Mononuclear cell (primary cell): ENCODE data around the gene SPATC1L. TPM values are rescaled to one million over a fixed set of nuclear protein-coding genes. Genes with fewer than 3 reads are reported as not detected.

ENCODE experiments used
- H3K27me3 ChIP-seq: 2 replicates; pipeline ENCODE4 v1.6.0; 2011; ENCODE audit warnings: low read length, control low read depth; ENCODE audit not compliant: insufficient read depth
- H3K4me1 ChIP-seq: 2 replicates; pipeline ENCODE4 v1.5.1; 2011; ENCODE audit warnings: mild to moderate bottlenecking, low read length, control low read depth; ENCODE audit not compliant: insufficient read depth
- H3K4me3 ChIP-seq: 2 replicates; pipeline ENCODE4 v1.5.1; 2011; ENCODE audit warnings: mild to moderate bottlenecking, low read length, moderate library complexity
- H3K9me3 ChIP-seq: 2 replicates; pipeline ENCODE4 v1.5.1; 2011; ENCODE audit warnings: low read depth, mild to moderate bottlenecking, control low read depth, low read length
- total RNA-seq: library from RNA; depleted of rRNA; stranded (reverse); fragments of >200 nt; gene quantifications from one replicate; pipeline ENCODE4 v1.2.3, GENCODE V29; 2012

The SPATC1L gene
- total RNA-seq, 1 donor = 1.7 TPM

DNA sequence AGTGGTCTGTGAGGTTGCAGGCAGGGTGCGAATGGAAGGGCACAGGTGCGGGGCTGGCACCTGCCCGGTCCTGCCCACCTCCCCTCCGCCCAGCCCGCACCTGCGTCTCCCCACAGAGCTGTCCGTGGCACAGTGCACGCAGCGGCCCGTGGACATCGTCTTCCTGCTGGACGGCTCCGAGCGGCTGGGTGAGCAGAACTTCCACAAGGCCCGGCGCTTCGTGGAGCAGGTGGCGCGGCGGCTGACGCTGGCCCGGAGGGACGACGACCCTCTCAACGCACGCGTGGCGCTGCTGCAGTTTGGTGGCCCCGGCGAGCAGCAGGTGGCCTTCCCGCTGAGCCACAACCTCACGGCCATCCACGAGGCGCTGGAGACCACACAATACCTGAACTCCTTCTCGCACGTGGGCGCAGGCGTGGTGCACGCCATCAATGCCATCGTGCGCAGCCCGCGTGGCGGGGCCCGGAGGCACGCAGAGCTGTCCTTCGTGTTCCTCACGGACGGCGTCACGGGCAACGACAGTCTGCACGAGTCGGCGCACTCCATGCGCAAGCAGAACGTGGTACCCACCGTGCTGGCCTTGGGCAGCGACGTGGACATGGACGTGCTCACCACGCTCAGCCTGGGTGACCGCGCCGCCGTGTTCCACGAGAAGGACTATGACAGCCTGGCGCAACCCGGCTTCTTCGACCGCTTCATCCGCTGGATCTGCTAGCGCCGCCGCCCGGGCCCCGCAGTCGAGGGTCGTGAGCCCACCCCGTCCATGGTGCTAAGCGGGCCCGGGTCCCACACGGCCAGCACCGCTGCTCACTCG, 52.2 kb downstream of the SPATC1L start:
- Histone ChIP-seq H3K9me3 (no peaks in the 10 kb centered on the region), H3K4me3 (no peak overlapping the region), H3K27me3 (no peaks in the 10 kb centered on the region), H3K4me1 (no peaks in the 10 kb centered on the region)

- no peak overlapping the region for H3K4me3 ChIP-seq
- H3K4me1 ChIP-seq = no peaks in the 10 kb centered on the region
- no peaks in the 10 kb centered on the region for H3K9me3 ChIP-seq
- H3K27me3 ChIP-seq = no peaks in the 10 kb centered on the region
These were observed 52.7 kb downstream of the SPATC1L start for GRCh38 chr21:46131588-46131837.

DNA sequence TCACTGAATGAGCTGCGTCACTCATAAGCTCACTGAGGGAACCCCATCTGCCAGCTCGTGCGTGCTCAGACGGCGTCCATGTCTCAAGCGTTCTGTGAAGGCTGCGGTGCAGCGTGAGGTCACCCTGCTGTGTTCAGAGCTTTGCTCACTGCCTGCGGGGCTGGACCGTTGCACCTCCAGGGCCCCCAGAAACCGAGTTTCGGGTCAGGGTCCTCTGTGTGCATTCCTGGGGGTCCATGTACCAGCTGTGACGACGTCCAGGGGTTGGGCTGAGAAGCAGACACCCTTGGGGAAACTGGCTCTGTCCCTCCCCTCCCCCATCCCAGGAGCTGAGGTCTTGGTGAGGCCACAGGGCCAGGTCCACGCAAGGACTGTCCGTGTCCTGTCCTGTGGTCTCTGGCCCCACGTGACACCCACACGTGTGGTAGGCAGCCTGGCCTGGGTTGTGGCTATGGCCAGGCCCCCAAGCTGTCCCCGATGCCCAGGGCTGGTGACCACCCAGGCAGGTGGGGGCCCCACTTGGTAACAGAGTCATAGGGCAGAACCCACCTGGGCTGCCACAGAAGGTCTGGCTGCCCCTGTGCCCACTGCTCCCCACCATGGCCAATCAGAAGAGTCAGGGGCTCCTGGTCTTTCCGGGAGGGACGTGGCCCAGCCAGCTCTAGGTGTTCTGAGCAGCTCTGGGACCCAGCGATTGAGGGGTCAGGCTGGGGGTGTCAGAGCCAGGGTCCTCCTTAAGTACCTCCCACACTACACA, 53.2 kb downstream of the SPATC1L start:
- no peaks in the 10 kb centered on the region for H3K9me3 ChIP-seq
- no peaks in the 10 kb centered on the region for H3K27me3 ChIP-seq
- H3K4me1 ChIP-seq = no peaks in the 10 kb centered on the region
- H3K4me3 ChIP-seq = no peak overlapping the region

- no peaks in the 10 kb centered on the region for H3K9me3 ChIP-seq
- no peaks in the 10 kb centered on the region for H3K4me1 ChIP-seq
- no peaks in the 10 kb centered on the region for H3K27me3 ChIP-seq
- H3K4me3 ChIP-seq = no peak overlapping the region
These were observed 54.2 kb downstream of the SPATC1L start for GRCh38 chr21:46129846-46130651.

- Histone ChIP-seq H3K9me3 (no peaks in the 10 kb centered on the region), H3K27me3 (no peaks in the 10 kb centered on the region), H3K4me1 (no peaks in the 10 kb centered on the region), H3K4me3 (no peak overlapping the region)
These were observed 55.2 kb downstream of the SPATC1L start for GRCh38 chr21:46128933-46129571.

GRCh38 chr21:46128106-46128932, 55.9 kb downstream of the SPATC1L start:
- Histone ChIP-seq H3K27me3 (no peaks in the 10 kb centered on the region), H3K4me3 (no peak overlapping the region), H3K9me3 (no peaks in the 10 kb centered on the region), H3K4me1 (no peaks in the 10 kb centered on the region)

DNA sequence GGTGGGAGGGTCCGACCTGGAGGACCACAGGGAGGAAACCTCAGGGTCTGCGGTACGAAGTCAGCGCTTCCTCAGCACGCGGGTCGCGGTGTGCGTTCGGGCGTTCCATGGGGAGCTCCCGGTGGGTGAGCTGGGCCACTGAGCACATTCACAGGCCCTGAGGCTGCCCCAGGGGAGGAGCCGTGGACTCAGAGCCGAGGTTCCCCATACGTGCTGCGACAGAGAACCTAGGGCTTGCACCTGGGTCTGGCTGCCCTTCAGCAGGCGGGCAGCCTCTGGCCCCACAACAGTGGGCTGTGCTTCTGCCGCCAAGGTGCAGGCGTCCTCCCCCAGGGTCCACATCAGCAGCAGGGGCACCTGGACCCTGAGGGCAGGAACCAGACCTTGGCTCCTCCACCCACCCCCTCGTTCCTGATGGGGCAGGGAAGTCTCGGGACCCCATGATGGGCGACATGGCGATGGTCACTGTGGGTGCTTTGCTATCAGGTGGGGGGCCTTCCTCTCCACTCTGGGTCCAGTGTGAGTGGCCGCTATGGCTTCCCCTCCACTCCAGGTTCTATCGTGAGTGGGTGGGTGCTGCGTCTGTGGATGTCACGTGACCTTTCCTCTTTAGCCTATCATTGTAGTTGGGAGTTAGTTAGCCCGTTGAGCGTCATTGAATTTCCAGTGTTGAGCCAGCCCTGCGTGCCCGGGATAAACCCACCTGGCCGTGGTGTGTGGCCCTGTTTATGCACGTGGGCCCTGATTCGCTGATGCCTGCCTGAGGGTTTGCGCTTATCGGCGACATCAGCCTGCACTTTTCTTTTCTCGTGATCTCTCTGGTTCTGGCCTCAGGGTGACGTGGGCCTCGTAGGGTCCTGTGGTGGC, 56.8 kb downstream of the SPATC1L start:
- H3K4me1 ChIP-seq = no peaks in the 10 kb centered on the region
- H3K4me3 ChIP-seq = no peak overlapping the region
- no peaks in the 10 kb centered on the region for H3K9me3 ChIP-seq
- no peaks in the 10 kb centered on the region for H3K27me3 ChIP-seq

DNA sequence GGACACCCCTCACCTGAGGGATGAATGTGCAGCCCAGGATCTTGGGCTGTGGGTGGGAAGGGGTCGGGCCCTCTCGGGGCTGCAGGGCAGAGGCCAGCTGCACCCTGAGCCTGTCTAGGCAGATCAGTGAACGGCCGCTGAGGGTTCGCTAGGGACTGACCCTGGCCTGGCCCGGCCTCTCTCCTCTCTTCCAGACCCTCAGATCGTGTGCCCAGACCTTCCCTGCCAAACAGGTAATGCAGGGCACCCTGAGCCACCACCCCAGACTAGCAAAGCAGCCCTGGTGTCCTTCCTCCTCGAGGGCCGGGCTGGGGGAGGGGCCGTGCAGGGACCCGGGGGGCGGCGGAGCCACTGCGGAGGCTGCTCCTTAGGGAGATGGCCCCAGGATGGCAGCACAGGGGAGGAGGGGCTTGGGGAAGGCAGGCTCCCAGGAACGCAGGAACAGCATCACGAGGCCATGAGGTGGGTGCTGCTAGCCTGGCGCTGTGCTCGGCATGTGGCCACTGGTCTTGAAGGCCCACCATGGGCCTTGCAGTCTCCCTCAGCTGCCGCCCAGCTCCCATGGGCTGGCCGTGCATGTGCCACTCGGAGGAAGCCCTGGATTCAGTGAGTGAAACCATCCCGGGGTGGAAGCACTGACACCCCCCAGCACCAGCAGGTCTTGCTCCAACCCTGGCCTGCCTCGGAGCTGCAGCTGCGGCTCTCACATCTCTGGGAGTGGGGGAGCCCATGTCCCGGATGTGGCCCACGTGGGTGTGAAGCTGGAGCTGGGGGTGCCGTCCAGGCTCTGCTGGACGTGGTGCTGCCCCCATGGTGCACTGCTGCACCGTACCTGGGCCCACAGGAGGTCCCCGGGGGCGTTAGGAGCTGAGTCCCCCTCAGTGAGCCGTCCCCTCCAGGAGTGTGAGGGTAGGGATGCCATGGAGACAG, 57.7 kb downstream of the SPATC1L start:
- Histone ChIP-seq H3K9me3 (no peaks in the 10 kb centered on the region), H3K27me3 (no peaks in the 10 kb centered on the region), H3K4me3 (no peak overlapping the region), H3K4me1 (no peaks in the 10 kb centered on the region)

DNA sequence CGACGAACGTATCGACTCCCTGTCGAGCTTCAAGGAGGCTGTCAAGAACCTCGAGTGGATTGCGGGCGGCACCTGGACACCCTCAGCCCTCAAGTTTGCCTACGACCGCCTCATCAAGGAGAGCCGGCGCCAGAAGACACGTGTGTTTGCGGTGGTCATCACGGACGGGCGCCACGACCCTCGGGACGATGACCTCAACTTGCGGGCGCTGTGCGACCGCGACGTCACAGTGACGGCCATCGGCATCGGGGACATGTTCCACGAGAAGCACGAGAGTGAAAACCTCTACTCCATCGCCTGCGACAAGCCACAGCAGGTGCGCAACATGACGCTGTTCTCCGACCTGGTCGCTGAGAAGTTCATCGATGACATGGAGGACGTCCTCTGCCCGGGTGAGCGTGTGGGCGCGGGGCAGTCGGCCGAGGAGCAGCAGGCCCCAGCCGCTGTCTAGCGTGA, 58.4 kb downstream of the SPATC1L start:
- H3K4me3 ChIP-seq = no peak overlapping the region
- no peaks in the 10 kb centered on the region for H3K9me3 ChIP-seq
- no peaks in the 10 kb centered on the region for H3K27me3 ChIP-seq
- H3K4me1 ChIP-seq = no peaks in the 10 kb centered on the region

- H3K4me1 ChIP-seq = no peaks in the 10 kb centered on the region
- H3K27me3 ChIP-seq = no peaks in the 10 kb centered on the region
- no peak overlapping the region for H3K4me3 ChIP-seq
- H3K9me3 ChIP-seq = no peaks in the 10 kb centered on the region
These were observed 59.1 kb downstream of the SPATC1L start for GRCh38 chr21:46124926-46125845.

GRCh38 chr21:46124083-46124925, 60.0 kb downstream of the SPATC1L start:
- H3K4me1 ChIP-seq = no peaks in the 10 kb centered on the region
- no peaks in the 10 kb centered on the region for H3K9me3 ChIP-seq
- H3K27me3 ChIP-seq = no peaks in the 10 kb centered on the region
- no peak overlapping the region for H3K4me3 ChIP-seq
